ENCODE results near the gene NANS.
A peak's percentile ranks its signal among the peaks of the same experiment; 100 is the strongest.
"Not testable (repeated sequence)": the region's sequence is repeated elsewhere in the genome, so short reads cannot be mapped to it uniquely, and the experiment has no call there.

Gene NANS

DNA sequence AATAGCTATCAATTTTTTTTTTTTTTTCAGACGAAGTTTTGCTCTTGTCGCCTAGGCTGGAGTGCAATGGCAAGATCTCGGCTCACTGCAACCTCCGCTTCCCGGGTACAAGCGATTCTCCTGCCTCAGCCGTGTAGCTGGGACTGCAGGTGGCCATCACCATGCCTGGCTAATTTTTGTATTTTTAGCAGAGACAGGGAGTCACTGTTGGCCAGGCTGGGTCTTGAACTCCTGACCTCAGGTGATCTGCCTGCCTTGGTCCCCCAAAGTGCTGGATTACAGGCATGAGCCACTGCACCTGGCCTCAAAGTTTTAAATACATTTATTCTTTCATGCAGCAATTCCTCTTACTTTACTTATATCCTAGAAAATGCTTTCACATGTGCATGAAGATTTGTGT lies 44.9 kb downstream of the NANS start:
- no peak for DNase-seq (ENCODE audit: low spot score)

DNA sequence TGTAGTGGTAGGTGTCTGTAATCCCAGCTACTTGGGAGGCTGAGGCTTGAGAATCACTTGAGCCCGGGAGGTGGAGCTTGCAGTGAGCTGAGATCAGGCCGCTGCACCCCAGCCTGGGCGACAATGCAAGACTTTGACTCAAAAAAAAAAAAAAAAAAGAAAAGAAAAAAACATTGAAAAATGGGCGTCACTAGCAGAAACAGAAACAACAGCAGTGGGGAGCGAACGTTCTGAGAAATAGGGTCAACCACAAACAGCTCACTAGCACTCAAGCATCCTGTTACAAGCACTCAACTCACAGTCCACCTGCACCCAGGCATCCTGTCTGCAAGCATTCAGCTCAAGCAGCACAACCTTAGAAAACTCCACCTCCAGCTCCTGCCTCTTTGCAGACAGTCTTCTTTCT lies 45.3 kb downstream of the NANS start:
- DNase-seq (ENCODE audit: low spot score) = peak; percentile 93

DNA sequence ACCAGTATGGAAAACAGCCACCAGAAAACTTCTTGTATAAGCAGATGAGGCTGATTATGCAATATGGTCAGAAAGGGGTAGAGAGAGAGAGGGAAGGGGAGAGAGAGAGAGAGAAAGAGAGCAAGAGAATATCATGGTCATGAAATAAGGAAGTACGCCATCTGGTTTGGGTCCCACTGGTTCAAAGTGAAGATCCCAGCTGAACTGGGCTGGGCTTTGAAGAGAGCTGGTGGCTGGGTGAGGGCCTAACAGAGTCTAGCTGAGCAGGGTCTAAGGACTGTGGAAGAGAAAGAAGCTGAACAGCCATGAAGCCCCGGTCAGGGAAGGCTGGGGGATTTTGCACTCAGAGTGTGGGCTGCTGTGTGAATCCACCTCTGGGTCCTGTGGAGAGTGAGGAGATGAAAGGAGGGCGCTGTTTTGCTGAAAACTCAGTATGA lies 47.9 kb downstream of the NANS start:
- no peak for DNase-seq (ENCODE audit: low spot score)

DNA sequence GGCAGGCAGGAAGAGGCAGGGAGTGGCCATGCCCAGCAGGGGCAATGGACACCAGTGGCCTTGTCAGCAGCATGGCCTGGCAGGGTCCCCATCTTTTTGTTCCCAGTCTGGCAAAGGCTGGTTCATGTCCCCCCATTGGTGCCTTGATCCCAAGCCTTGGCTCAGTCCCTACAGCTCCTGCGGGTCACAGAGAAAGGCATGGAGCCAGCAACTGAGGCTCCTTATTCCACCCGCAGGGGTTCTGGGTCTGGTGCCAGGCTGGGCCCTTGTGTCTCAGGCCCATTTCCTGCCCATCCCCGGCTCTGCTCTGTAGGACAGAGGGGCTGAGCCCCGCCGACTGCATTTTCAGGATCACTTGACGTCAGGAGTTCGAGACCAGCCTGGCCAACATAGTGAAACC lies 48.5 kb downstream of the NANS start:
- DNase-seq (ENCODE audit: low spot score) = no peak

DNA sequence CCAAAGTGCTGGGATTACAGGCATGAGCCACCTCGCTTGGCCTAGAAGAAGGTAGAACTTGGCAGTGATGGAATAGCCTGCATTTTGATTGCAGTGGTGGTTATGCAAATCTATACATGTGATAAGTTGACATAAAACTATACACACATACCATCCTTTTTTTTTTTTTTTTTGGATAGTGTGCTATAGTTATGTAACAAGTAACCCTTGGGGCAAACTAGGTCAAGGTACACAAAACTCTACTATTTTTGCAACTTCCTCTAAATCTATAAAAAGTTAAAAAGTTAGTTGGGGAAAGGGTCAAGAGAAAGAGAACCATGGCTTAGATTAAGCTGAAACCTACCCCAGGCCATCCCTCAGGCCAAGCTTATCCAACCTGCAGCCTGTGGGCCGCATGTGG lies 51.4 kb downstream of the NANS start:
- no peak for DNase-seq (ENCODE audit: low spot score)

DNA sequence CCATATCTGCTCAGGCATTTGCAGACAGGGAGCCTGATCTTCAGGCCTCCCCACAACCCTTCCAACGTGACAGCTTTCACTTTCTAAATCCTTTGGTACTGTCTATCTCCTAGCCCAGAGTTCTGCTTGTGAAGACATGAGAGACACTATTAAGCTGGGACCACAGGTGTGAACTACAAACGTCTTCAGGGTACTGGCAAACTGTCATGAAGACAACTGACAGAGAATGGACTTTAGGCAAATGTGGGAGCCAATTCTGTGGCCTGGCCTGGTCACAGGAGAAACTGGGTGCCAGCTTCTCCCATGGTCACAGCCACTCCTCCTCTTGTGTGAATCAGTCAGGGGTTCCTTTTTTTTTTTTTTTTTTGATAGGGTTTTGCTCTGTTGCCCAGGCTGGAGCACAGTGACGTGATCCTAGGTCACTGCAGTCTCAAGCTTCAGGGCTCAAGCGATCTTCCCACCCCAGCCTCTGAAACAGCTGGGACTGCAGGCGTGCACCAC lies 52.0 kb downstream of the NANS start:
- DNase-seq (ENCODE audit: low spot score) = peak; percentile 60

DNA sequence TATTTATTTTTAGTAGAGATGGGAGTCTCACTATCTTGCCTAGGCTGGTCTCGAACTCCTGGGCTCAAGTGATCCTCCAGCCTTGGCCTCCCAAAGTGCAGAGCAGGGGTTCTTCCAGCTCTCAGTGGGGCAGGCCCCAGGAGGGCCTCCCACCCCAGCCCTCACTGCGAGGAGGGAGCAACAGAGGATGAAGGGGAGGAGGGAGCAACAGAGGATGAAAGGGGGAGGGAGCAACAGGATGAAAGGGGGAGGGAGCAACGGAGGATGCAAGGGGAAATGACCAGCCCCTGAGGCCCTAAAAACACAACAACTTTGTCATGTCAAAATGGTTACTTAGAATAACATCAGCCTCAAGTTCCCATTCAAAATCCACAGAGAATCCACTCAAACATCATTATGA lies 52.5 kb downstream of the NANS start:
- DNase-seq (ENCODE audit: low spot score) = no peak

DNA sequence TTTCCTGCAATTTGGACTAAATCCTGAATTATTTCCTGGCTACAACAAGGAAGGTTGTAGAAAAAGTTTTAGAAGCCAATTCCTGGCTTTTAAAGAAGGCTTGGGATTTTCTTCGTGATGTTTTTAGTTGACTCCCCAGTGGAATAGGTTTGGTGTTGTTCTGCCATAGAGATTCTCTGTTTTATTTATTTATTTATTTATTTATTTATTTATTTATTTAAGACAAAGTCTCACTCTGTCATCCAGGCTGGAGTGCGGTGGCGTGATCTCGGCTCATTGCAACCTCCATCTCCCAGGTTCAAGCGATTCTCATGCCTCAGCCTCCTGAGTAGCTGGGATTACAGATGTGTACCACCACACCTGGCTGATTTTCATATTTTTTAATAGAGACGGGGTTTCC lies 60.6 kb downstream of the NANS start:
- DNase-seq (ENCODE audit: low spot score) = not testable (repeated sequence)

DNA sequence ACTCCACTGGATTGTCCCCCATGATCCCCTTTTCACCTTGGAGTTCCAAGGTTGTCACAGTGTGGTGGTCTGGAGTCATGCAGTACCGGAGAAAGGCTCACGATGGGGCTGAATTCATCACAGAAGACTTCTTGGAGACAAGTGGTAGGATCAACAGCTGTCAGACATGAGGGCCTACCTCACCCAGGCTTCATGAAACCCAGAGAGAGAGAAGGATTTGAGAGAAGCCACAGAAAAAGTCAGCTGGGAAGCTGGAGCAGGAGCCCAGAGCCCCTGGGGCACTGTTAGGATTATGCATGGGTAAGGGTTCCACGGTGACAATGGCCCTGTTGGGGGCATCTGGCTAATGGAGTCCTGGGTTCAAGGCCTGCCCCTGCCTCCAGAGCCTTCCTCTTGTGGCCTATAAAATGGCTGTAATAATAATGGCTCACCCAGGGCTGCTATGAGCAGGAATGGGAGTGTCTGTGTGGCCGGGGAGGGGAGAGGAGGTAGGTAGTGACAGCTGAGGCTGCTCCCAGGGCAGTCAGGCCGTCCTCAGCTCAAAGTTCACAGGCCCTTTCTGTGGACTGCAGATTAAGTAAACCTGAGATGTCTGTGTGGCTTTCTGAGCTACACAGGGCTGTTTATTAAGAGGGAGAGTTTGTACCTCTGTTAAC lies 61.6 kb downstream of the NANS start:
- peak; percentile 68 for DNase-seq (ENCODE audit: low spot score)

DNA sequence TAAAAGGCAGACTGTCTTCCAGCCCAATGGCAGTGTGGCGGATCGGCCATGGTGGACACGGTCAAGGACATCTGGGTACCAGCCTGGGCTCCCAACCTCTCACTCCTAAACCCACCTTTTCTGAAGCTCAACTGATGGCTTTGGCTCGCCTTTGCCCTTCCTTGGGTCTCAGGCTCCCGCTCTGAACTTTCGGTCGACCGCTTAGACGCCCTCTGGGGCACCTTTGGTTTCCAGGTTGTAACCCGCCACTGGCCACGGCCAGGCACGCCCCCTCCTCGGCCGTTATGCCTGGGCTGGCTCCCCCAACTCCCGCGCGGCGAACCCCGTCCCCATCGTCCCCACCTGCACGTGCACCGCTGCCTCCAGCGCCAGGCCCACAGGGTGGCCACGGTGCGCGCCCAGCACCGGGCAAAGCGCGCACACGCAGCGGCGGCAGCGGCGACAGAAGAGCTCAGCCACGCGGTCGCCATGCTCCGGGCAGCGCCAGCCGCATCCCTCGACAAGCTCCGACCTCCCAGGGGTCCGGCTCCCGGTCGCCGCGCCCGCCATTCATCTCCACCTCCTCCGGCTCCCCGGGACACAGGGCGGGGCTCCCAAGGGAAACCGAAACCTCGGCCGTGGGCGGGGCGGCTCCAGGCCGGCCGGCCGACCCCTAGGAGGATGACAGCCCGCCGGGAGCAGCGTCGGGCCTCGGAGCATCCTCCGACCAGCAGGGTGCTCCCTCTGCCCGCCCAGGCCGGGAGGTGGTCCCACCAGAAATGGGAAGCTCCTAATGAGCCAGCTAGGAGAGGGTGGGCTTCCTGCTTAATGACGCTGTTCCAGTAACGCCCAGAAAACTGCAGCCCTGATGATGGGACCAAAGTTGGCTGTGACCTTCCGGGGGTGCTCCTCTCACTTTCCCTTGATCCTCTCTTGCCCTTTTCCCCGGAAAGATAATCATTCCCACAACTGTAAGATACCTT lies 62.4 kb downstream of the NANS start, which contains the start of gene TRIM14:
TRIM14 (minus strand) TSS at position 583 of the 962 bp plus-strand sequence; CDS start at position 549, 34 bp downstream.
- DNase-seq (ENCODE audit: low spot score) = peak; percentile 45

DNA sequence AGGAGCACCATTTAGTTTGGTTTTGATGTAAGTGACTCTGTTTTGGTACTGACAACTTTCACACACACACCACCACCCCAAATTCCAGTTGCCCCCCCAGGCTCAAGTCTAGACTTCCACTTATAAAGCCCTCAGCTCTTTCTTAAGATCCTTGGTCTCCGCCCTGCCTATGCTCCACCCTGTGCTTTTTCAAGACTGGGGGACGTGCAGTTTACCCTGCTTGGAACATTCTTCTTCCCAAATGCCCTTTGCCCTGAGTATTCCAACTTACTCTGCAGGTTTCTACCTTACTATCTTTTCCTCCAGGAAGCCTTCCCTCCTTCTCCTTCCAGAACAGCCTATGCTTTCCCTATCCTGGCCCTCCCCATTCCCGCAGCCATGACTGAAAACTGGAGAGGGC lies 63.9 kb downstream of the NANS start:
- no peak for DNase-seq (ENCODE audit: low spot score)

DNA sequence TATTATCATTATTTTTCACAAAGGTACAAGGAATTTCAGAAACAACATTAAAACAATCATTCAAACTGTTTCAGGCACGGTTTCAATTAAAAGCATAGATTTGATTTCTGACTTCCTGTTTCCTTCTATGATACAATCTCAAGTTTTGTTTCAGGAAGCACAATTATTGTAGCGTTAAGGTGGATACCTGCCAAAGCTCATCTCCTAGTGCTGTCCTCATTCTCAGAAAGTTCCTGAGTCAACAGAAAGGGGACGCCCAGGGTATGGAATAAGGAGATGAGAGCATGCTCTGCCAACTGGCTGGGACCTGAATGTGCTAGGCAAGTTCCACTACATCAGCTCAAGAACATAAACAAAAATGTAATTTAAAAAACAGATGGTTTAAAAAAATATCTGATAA lies 64.5 kb downstream of the NANS start:
- peak; percentile 50 for DNase-seq (ENCODE audit: low spot score)

DNA sequence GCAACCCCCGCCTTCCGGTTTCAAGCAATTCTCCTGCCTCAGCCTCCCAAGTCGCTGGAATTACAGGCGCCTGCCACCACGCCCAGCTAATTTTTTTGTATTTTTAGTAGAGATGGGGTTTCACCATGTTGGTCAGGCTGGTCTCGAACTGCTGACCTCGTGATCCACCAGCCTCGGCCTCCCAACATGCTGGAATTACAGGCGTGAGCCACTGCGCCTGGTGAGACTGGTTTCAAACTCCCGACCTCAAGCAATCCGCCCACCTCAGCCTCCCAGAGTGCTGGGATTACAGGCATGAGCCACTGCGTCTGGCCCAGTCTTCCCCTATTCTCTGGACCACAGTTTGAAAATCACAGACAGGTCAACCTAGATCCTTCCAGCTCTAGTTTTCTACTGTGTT lies 67.6 kb downstream of the NANS start:
- DNase-seq (ENCODE audit: low spot score) = not testable (repeated sequence)

DNA sequence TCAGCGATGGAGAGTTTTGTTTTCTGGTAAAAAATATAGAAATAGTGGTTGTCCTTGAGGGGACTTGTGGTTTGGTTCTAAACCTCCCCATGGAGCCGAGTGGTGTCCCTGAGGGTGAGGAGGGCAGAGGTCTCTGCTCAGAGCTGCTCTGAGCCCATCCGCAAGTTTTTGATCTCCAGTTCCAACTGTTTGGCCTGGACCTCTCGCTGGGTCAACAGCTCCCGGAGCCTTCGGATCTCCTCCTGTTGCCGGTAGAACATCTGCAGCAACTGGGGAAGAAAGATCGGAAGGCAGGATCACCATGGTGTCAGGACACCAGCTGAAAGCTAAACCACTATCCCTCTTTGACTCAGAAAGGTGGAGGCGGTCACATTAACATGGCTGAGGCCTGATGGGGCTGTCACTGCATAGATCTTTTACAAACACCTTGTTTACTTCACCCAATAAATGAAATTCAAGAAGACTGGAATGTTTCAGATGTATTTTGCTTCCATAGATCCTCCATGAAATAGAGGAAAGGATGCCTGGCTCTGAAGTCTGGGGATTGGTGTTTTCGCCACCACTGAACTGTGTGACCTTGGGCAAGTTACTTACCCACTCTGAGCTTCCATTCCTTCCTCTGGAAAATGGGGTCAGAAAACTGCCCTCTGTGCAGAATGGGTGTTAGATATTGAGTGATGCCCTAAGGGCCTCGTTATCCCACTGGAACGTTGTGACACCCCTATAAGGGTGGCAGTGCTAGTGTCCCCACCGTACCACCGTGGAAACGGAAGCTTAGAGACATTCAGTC lies 68.3 kb downstream of the NANS start:
- DNase-seq (ENCODE audit: low spot score) = no peak

DNA sequence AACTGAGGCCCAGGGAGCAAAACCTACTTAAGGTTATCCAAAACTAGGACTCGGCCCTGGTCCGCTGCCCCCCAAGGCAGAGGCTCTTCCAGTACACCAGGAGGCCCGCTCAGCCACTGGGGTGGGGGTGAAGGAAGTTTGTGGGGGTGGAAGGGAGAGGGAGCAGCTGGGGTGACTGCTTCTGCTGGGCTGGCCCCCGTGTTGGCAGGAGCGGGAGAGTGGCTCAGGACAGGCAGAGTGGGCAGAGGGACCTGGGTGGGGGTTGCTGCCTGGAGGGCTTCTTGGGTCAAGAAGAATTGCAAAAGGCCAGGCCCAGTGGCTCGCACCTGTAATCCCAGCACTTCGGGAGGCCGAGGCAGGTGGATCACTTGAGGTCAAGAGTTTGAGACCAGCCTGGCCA lies 70.7 kb downstream of the NANS start:
- DNase-seq (ENCODE audit: low spot score) = no peak

DNA sequence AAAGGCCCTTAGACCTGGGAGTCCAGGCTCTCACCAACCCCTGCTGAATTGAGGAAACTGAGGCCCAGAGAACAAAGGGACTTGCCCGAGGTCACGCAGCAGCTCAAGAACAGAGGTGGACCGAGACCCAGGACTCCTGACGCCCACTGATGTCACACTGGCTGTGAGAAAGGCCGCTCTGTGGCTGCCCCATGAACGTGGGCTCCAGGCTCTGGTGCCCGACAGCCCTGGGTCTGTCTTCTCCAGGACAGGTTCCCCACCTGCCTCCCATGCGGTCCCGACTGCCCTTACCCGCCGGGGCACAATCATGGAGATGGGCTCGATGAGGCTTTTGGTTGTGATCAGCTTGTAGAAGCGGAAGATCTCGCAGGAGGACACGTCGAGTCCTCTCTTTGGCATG lies 71.8 kb downstream of the NANS start:
- no peak for DNase-seq (ENCODE audit: low spot score)

DNA sequence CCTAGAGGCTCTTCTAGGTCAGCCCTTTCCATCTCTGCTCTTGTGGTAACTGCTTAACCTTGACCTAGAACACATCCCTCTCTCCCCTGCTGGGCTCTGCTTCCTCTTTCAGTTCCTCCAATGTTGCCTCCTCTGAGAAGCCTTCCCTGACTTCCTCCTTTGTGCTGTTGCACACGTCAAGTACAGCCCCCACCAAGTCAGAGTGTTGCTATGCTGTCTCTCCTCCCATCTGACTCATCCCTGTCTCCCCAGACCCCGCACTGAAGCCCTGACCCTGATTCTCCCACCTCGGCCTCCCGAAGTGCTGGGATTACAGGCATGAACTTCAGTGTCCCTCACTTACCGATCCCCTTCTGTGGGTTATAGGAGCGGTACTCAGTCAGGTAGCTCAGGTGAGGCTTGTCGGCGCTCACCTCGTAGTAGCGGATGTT lies 72.9 kb downstream of the NANS start:
- DNase-seq (ENCODE audit: low spot score) = no peak

DNA sequence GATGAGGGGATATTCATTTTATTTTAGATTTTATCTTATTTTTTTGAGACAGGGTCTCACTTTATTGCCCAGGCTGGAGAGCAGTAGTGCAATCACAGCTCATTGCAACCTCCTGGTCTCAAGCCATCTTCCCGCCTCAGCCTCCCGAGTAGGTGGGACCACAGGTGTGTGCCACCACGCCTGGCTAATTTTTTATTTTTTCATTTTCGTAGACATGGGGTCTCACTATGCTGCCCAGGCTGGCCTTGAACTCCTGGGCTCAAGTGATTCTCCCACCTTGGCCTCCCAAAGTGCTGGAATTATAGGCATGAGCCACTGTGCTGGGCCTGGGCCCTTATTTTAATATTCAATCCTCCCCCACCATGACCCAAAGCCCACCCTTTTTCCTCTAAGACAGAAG lies 73.5 kb downstream of the NANS start:
- DNase-seq (ENCODE audit: low spot score) = not testable (repeated sequence)

DNA sequence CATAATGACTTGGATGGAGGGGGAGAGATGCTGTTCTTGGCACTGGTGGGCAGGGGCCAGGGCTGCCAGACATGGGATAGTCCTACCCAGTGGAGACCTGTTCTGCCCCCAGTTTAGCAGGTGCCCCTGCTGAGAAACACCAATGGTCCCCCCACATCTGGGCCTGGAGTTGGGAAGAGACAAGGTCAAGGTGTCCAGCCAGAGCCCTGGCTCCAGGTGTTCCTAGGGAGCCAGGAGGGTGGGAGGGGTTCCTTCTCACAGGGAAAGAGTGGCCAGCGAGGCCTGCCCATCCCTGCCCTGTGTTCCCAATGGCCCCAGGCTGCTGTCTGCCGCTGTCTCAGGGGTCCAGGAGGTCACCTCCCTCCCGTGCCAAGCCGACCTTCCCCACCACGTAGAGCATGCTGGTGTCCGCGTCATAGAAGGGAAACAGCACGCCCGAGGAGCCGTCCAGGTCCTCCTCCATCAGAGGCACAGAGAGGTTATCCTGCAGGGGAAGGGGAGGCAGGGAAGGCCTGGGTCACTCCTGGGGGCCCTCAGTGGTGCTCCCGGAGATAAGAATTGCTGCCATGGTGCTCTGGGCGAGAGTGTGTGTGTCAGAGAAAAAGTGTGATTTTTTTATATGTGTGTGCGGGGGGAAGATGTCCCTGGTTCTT lies 74.2 kb downstream of the NANS start:
- DNase-seq (ENCODE audit: low spot score) = no peak

DNA sequence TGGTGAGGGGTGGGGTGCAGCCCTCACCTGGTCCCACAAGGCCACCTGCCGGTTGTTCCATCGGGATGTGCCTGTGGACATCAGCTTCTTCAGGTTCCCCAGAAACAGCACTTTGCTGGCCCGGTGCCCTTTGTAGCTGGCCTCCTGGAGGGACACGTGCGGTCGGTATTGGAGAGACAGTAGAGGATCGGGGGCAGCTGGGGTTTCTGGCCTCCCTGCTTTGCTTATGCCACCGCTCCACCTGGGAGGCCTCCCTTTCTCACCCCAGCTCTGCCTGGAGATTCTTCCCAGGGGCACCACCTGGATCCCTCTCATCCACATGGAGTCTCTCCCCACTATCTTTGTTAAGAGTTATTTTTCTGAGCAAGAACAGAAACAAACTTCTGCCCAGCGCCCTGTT lies 75.6 kb downstream of the NANS start:
- no peak for DNase-seq (ENCODE audit: low spot score)

Measured in CD4-positive, alpha-beta T cell treated with Interleukin-15 for 4 hours (primary cell).